Small intestine (tissue), 7 donors: Measurements from ENCODE around the gene ARFRP1. TPM values are rescaled to one million over a fixed set of nuclear protein-coding genes. Genes with fewer than 3 reads are reported as not detected.
"Not testable (repeated sequence)": the region's sequence is repeated elsewhere in the genome, so short reads cannot be mapped to it uniquely, and the experiment has no call there.

Experiments used
- DNase-seq, 2 donors: peaks; one replicate each; pipeline versions ENCODE4 v3.0.0 to v3.0.0-alpha.2; 2013
- FAIRE-seq: peaks from 2 replicates; lab custom pipeline; 2012; peaks lifted over from hg19 to GRCh38; lab: Jason Lieb, UNC
- H3K27ac ChIP-seq, 3 donors: one replicate each; pipeline ENCODE4 v1.5.1; 2013; ENCODE audit warnings: low read length in 2 of 3, mild to moderate bottlenecking in 2 of 3, control low read depth in 1 of 3, inconsistent platforms in 1 of 3, low read depth in 1 of 3, moderate library complexity in 1 of 3
- H3K27me3 ChIP-seq, 3 donors: one replicate each; pipeline ENCODE4 v1.6.1; 2013; ENCODE audit warnings: low read length in 3 of 3, inconsistent platforms in 1 of 3; ENCODE audit not compliant: control insufficient read depth in 3 of 3, insufficient read depth in 3 of 3
- H3K36me3 ChIP-seq, 3 donors: one replicate each; pipeline ENCODE4 v1.6.1; 2013; ENCODE audit warnings: low read length in 3 of 3, inconsistent platforms in 1 of 3, low read depth in 1 of 3, mild to moderate bottlenecking in 1 of 3, moderate library complexity in 1 of 3; ENCODE audit not compliant: control insufficient read depth in 3 of 3, insufficient read depth in 2 of 3
- H3K4me1 ChIP-seq, 3 donors: one replicate each; pipeline ENCODE4 v1.6.1; 2013; ENCODE audit warnings: low read length in 2 of 3, inconsistent platforms in 1 of 3, low read depth in 1 of 3, mild to moderate bottlenecking in 1 of 3, moderate library complexity in 1 of 3; ENCODE audit not compliant: control insufficient read depth in 3 of 3, insufficient read depth in 2 of 3
- H3K4me3 ChIP-seq, 3 donors: one replicate each; pipeline ENCODE4 v1.5.1; 2013; ENCODE audit warnings: low read length in 3 of 3, control low read depth in 1 of 3, inconsistent platforms in 1 of 3, low read depth in 1 of 3, mild to moderate bottlenecking in 1 of 3, moderate library complexity in 1 of 3
- H3K9me3 ChIP-seq, 2 donors: one replicate each; pipeline ENCODE4 v1.6.1; 2013; ENCODE audit warnings: low read depth in 1 of 2, low read length in 1 of 2; ENCODE audit not compliant: control insufficient read depth in 2 of 2, insufficient read depth in 1 of 2
- WGBS, 3 donors: extraction: QIAGEN DNeasy Blood & Tissue Kit; methylation state at CpG; one replicate each; pipeline ENCODE4 v1.1.7; 2013; 5-methylcytosine and 5-hydroxymethylcytosine counted together
- polyA plus RNA-seq, 4 donors: library from polyadenylated mRNA; stranded (reverse) in 3 of 4; unstranded in 1 of 4; fragments of 200-250 nt in 3 of 4; fragments of 120-200 nt in 1 of 4; gene quantifications; one replicate each; pipeline versions ENCODE4 v1.2.1 to v1.2.3, GENCODE V29; 2013
- donor health status: healthy with polysubstance abuse.
- donor health status: control.
- donor health status: control.
- donor health status: Bipolar disorder and iron deficiency.
- donor health status: healthy.

The ARFRP1 gene
- polyA plus RNA-seq, 4 donors = 21.5 to 78.6 (median 60.8) TPM

- no peak for DNase-seq
- H3K27ac ChIP-seq = no peak overlapping the region
- peaks cover 3 to 72% (median 6%) of the 10 kb centered on the region in 3 donors for H3K36me3 ChIP-seq
- H3K4me3 ChIP-seq = no peak overlapping the region
- no peak for FAIRE-seq
- WGBS, 3 donors = 91 to 97% (median 96%) methylated on average over 13 of the region's 13 CpGs
- H3K9me3 ChIP-seq = no peaks in the 10 kb centered on the region
- H3K27me3 ChIP-seq = no peaks in the 10 kb centered on the region
- no peaks in the 10 kb centered on the region for H3K4me1 ChIP-seq
Measured at GRCh38 chr20:63680427-63680826, 27.3 kb downstream of the ARFRP1 start.

GRCh38 chr20:63679799-63680305 is 27.9 kb downstream of the ARFRP1 start:
- no peak overlapping the region for H3K27ac ChIP-seq
- no peaks in the 10 kb centered on the region for H3K27me3 ChIP-seq
- no peaks in the 10 kb centered on the region for H3K9me3 ChIP-seq
- H3K4me1 ChIP-seq = no peaks in the 10 kb centered on the region
- no peak overlapping the region for H3K4me3 ChIP-seq
- FAIRE-seq = no peak
- no peak for DNase-seq
- peaks cover 3 to 72% (median 6%) of the 10 kb centered on the region in 3 donors for H3K36me3 ChIP-seq
- WGBS, 3 donors = 91 to 92% (median 91%) methylated on average over 19 of the region's 19 CpGs

GRCh38 chr20:63678667-63679465 is 28.9 kb downstream of the ARFRP1 start:
- Histone ChIP-seq H3K4me1 (no peaks in the 10 kb centered on the region), H3K9me3 (no peaks in the 10 kb centered on the region), H3K4me3 (no peak overlapping the region), H3K27ac (no peak overlapping the region), H3K36me3 (peaks cover 3 to 77% (median 6%) of the 10 kb centered on the region in 3 donors), H3K27me3 (no peaks in the 10 kb centered on the region)
- no peak for DNase-seq
- no peak for FAIRE-seq
- 90 to 91% (median 90%) methylated on average over 36 to 38 of the region's 38 CpGs for WGBS, 3 donors

GRCh38 chr20:63678071-63678470 is 29.7 kb downstream of the ARFRP1 start:
- FAIRE-seq = no peak
- H3K36me3 ChIP-seq = peaks cover 3 to 75% (median 6%) of the 10 kb centered on the region in 3 donors
- no peak for DNase-seq
- H3K27ac ChIP-seq = no peak overlapping the region
- no peaks in the 10 kb centered on the region for H3K4me1 ChIP-seq
- H3K27me3 ChIP-seq = no peaks in the 10 kb centered on the region
- WGBS, 3 donors = 87 to 93% (median 92%) methylated on average over 13 of the region's 13 CpGs
- no peak overlapping the region for H3K4me3 ChIP-seq
- H3K9me3 ChIP-seq = no peaks in the 10 kb centered on the region

GRCh38 chr20:63675681-63676368 is 32.0 kb downstream of the ARFRP1 start:
- no peaks in the 10 kb centered on the region for H3K27me3 ChIP-seq
- no peak overlapping the region for H3K27ac ChIP-seq
- no peak for DNase-seq
- no peak for FAIRE-seq
- H3K4me3 ChIP-seq = no peak overlapping the region
- H3K4me1 ChIP-seq = no peaks in the 10 kb centered on the region
- H3K36me3 ChIP-seq = peaks cover 3 to 66% (median 5%) of the 10 kb centered on the region in 3 donors
- no peaks in the 10 kb centered on the region for H3K9me3 ChIP-seq
- 93 to 95% (median 93%) methylated on average over 18 to 20 of the region's 20 CpGs for WGBS, 3 donors

- no peak overlapping the region for H3K4me3 ChIP-seq
- 90 to 97% (median 94%) methylated on average over 14 of the region's 14 CpGs for WGBS, 3 donors
- H3K36me3 ChIP-seq = peaks cover 0 to 52% (median 2%) of the 10 kb centered on the region in 3 donors
- DNase-seq (no peak), FAIRE-seq (no peak)
- no peaks in the 10 kb centered on the region for H3K27me3 ChIP-seq
- no peaks in the 10 kb centered on the region for H3K9me3 ChIP-seq
- no peak overlapping the region for H3K27ac ChIP-seq
- H3K4me1 ChIP-seq = no peaks in the 10 kb centered on the region
Measured at GRCh38 chr20:63673951-63674350, 33.8 kb downstream of the ARFRP1 start.

- no peak for FAIRE-seq
- no peaks in the 10 kb centered on the region for H3K9me3 ChIP-seq
- 93 to 100% (median 99%) methylated on average over 9 to 10 of the region's 10 CpGs for WGBS, 3 donors
Measured at GRCh38 chr20:63672666-63673065, 35.1 kb downstream of the ARFRP1 start.

GRCh38 chr20:63671695-63672094 is 36.1 kb downstream of the ARFRP1 start:
- peaks cover 0 to 55% (median 13%) of the 10 kb centered on the region in 3 donors for H3K36me3 ChIP-seq
- not testable (repeated sequence) for FAIRE-seq, H3K27ac ChIP-seq, H3K27me3 ChIP-seq, H3K4me3 ChIP-seq, DNase-seq, H3K4me1 ChIP-seq, H3K9me3 ChIP-seq
- WGBS, 3 donors = 93 to 97% (median 96%) methylated on average over 12 of the region's 12 CpGs

More at GRCh38 chr20:63672666-63673065, 35.1 kb downstream of the ARFRP1 start:
- H3K4me1 ChIP-seq = no peaks in the 10 kb centered on the region
- no peak overlapping the region for H3K27ac ChIP-seq
- no peak overlapping the region for H3K4me3 ChIP-seq
- DNase-seq = no peak
- H3K27me3 ChIP-seq = no peaks in the 10 kb centered on the region
- H3K36me3 ChIP-seq = peaks cover 0 to 53% (median 8%) of the 10 kb centered on the region in 3 donors
